OCI-LY7 (cell line): Measurements from ENCODE around the gene ZNF438.

ENCODE experiments used
- CTCF ChIP-seq: fragments of 200-600 bp; sonication (generic); conservative IDR thresholded peaks from 2 replicates; pipeline ENCODE4 v1.5.1; 2014; ENCODE audit warnings: mild to moderate bottlenecking, antibody characterized with exemption, low read length, moderate library complexity, mixed read lengths
- EZH2phosphoT487 ChIP-seq: fragments of 200-600 bp; sonication (generic); IDR thresholded peaks from 2 replicates; pipeline ENCODE4 v1.6.1; 2018; ENCODE audit warnings: low read depth, borderline replicate concordance, mild to moderate bottlenecking, mixed run types, antibody characterized with exemption, low read length, moderate library complexity, mixed read lengths

DNA sequence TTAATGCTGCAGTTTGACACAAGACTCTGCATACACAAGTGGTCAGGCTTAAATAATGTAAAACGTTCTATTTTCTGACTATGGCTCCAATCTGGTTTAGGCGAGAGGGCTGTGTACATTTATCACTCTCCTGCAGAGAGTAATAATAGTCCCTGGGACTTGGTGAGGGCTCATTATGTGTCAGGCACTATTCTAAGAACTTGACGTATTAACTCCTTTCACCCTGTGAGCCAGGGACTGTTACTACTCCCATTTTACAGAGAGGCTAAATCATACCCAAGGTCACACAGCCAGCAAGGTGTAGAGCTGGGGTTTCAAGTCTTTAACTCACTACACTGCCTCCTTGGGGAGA lies 214.9 kb downstream of the ZNF438 start:
- TF ChIP-seq EZH2phosphoT487, result no peak
- no peak for TF ChIP-seq CTCF
